ENCODE measurements around the gene SORL1.
A peak's percentile ranks its signal among the peaks of the same experiment; 100 is the strongest.
"Not testable (repeated sequence)": the region's sequence is repeated elsewhere in the genome, so short reads cannot be mapped to it uniquely, and the experiment has no call there.

SORL1 gene

GRCh38 chr11:121451986-121452608 lies at the start of gene SORL1:
SORL1 (plus strand) TSS chr11:121452314; CDS start chr11:121452332, 18 bp downstream.
- DNase-seq, result peak; percentile 50

GRCh38 chr11:121405646-121406045 lies 46.5 kb upstream of the SORL1 start:
- DNase-seq, result no peak

- DNase-seq, result no peak
These were observed 45.8 kb upstream of the SORL1 start for GRCh38 chr11:121406291-121406690.

- DNase-seq, result no peak
These were observed 43.3 kb upstream of the SORL1 start for GRCh38 chr11:121408830-121409229.

- not testable (repeated sequence) for DNase-seq
These were observed 42.1 kb upstream of the SORL1 start for GRCh38 chr11:121410041-121410440.

GRCh38 chr11:121411330-121411729 lies 40.8 kb upstream of the SORL1 start:
- not testable (repeated sequence) for DNase-seq

- no peak for DNase-seq
These were observed 40.0 kb upstream of the SORL1 start for GRCh38 chr11:121412000-121412587.

GRCh38 chr11:121412711-121413415 lies 39.3 kb upstream of the SORL1 start:
- no peak for DNase-seq

GRCh38 chr11:121414141-121414913 lies 37.8 kb upstream of the SORL1 start:
- no peak for DNase-seq

- no peak for DNase-seq
These were observed 36.3 kb upstream of the SORL1 start for GRCh38 chr11:121415856-121416255.

- no peak for DNase-seq
These were observed 35.0 kb upstream of the SORL1 start for GRCh38 chr11:121417055-121417551.

GRCh38 chr11:121417607-121418006 lies 34.5 kb upstream of the SORL1 start:
- no peak for DNase-seq

- no peak for DNase-seq
These were observed 33.4 kb upstream of the SORL1 start for GRCh38 chr11:121418625-121419114.

GRCh38 chr11:121419836-121420235 lies 32.3 kb upstream of the SORL1 start:
- DNase-seq, result no peak

GRCh38 chr11:121420398-121420797 lies 31.7 kb upstream of the SORL1 start:
- no peak for DNase-seq

GRCh38 chr11:121421149-121421901 lies 30.8 kb upstream of the SORL1 start:
- no peak for DNase-seq

- DNase-seq, result no peak
These were observed 29.4 kb upstream of the SORL1 start for GRCh38 chr11:121422675-121423074.

- no peak for DNase-seq
These were observed 26.3 kb upstream of the SORL1 start for GRCh38 chr11:121425828-121426227.

GRCh38 chr11:121426476-121427399 lies 25.4 kb upstream of the SORL1 start:
- no peak for DNase-seq

GRCh38 chr11:121427400-121427744 lies 24.7 kb upstream of the SORL1 start:
- DNase-seq, result no peak

- no peak for DNase-seq
These were observed 22.6 kb upstream of the SORL1 start for GRCh38 chr11:121429556-121429955.
